Mesodermal cell (in vitro differentiated cells): ENCODE results near the gene RASGRF2.

Experiments used
- H3K27ac ChIP-seq: 2 replicates; pipeline ENCODE4 v1.7.0; 2013; ENCODE audit warnings: mild to moderate bottlenecking, low read depth, low read length, moderate library complexity; ENCODE audit not compliant: severe bottlenecking
- H3K36me3 ChIP-seq: 2 replicates; pipeline ENCODE4 v1.7.1; 2013; ENCODE audit warnings: mild to moderate bottlenecking, low read length, moderate library complexity; ENCODE audit not compliant: control insufficient read depth, insufficient read depth
- H3K4me1 ChIP-seq: one replicate; pipeline ENCODE4 v1.7.1; 2013; ENCODE audit warnings: mild to moderate bottlenecking, low read length; ENCODE audit not compliant: insufficient read depth, control insufficient read depth, poor library complexity, severe bottlenecking
- H3K4me3 ChIP-seq: 2 replicates; pipeline ENCODE4 v1.7.0; 2013; ENCODE audit warnings: low read length, control low read depth, mild to moderate bottlenecking; ENCODE audit not compliant: insufficient read depth, poor library complexity, severe bottlenecking; ENCODE audit errors: extremely low read depth
- H3K9me3 ChIP-seq: 2 replicates; pipeline ENCODE4 v1.7.1; 2013; ENCODE audit warnings: mild to moderate bottlenecking, low read length, moderate library complexity; ENCODE audit not compliant: control insufficient read depth
- WGBS, 2 experiments: methylation state at CpG; one replicate each; pipeline ENCODE4 v1.1.5; 2013; ENCODE audit warnings: missing lambda C conversion rate in 2 of 2; ENCODE audit not compliant: insufficient coverage in 2 of 2; 5-methylcytosine and 5-hydroxymethylcytosine counted together

Gene RASGRF2

DNA sequence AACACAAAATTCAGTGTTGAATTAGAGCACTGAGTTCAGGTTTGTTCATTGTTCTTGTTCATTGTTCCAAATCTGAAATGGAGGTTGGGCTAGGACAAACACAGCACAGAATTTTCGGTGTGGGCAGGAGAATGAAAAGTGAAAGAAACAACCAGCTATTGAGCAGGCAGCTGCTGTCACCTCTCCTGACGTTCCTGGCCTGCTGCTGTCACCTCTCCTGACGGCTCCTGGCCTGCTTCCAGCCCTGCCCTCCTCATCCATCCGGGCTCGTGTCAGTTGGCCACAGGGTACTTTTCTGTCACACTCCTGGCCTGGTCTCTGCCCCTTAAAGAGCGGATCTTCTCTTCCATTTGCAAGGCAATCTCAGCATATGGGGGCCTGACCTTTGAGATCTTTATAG, 227.7 kb downstream of the RASGRF2 start:
- 74 to 77% methylated on average over 6 of the region's 6 CpGs for WGBS, 2 experiments
- no peak overlapping the region for H3K27ac ChIP-seq
- no peaks in the 10 kb centered on the region for H3K36me3 ChIP-seq
- no peaks in the 10 kb centered on the region for H3K4me1 ChIP-seq
- no peaks in the 10 kb centered on the region for H3K9me3 ChIP-seq
- H3K4me3 ChIP-seq: no peak overlapping the region

DNA sequence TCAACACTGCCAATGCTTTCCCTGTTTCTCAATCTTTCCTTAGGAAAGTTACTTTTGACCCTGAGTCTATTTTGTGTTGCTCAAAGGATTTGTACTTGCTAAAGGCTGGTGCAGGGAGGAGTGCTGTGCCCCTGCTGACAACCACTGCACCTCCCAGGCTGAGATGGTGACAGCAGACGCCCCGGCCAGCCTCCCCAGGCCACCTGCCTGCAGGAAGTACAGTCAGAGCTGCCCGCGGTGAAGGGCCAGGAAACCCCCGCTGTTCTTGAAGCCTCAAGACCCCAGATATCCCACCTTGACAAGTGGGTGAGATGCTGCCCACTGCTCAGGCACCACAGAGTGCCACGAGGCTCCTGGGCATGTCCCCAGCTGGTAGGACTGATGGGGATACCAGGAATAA, 228.8 kb downstream of the RASGRF2 start:
- WGBS, 2 experiments: 65 to 73% methylated on average over 2 to 3 of the region's 6 CpGs
- no peaks in the 10 kb centered on the region for H3K4me1 ChIP-seq
- no peaks in the 10 kb centered on the region for H3K36me3 ChIP-seq
- no peak overlapping the region for H3K27ac ChIP-seq
- no peak overlapping the region for H3K4me3 ChIP-seq
- no peaks in the 10 kb centered on the region for H3K9me3 ChIP-seq

DNA sequence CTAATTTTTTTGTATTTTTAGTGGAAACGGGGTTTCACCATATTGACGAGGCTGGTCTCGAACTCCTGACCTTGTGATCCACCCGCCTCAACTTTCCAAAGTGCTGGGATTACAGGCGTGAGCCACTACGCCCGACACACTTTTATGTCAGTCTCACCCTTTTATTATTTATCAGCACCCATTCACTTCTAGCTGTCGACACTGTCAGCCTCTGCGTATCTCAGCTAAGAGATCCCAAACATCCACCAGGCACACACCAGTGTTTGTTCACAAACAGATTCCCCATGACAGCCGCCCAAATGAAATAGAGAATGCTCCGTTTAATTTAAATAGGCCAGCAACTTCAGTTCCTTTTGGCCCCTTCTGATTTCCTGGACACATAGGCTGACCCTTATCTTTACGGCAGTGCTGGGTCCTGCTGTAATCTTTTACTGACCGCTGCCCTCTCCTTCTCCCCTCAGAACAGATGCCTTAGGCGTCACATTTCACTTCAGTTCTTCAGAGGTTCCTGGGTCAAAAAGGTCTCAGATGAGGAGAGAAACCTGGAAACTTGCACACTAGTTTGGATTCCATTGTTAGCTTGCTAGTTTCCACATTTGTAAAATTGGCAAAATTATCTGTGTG, 229.8 kb downstream of the RASGRF2 start:
- Histone ChIP-seq H3K4me3 (no peak overlapping the region), H3K27ac (no peak overlapping the region)
- 88 to 96% methylated on average over 13 of the region's 14 CpGs for WGBS, 2 experiments

DNA sequence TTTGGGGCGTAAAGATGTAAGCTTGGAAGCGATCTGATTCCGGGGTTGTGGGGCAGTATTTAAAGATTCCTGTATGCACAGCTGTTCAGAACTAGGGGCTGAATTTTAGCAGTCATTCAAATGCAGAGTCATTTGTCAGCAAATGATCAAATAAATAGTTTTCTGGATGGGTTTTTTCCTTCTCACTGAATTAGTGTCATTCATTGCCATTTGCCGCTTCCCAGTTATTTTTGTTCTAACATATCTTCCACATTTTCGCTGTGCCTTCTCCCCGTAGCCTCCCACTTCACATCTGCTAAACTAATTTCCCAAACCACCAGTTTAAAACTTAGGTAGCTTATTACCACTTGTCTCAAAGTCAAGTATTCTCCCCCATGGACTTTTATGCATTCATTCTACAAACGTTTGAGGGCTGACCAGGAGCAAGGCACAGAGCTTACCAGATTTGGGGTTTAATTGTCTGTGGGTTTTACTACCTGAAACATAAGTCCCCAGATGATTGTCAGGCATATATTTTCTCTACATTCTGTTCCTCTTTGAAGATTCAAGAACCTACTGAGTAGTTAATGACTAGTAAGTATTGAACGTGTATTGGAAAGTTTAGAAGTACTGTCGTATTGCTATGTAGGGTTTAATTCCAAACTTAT, 231.7 kb downstream of the RASGRF2 start:
- no peaks in the 10 kb centered on the region for H3K9me3 ChIP-seq
- no peaks in the 10 kb centered on the region for H3K36me3 ChIP-seq
- peaks cover 5% of the 10 kb centered on the region for H3K4me1 ChIP-seq
- H3K27ac ChIP-seq: no peak overlapping the region
- H3K4me3 ChIP-seq: no peak overlapping the region
- WGBS, 2 experiments: 95% methylated on average over 6 of the region's 9 CpGs

More for the DNA sequence above, 229.8 kb downstream of the RASGRF2 start:
- Histone ChIP-seq H3K36me3 (no peaks in the 10 kb centered on the region), H3K4me1 (no peaks in the 10 kb centered on the region), H3K9me3 (no peaks in the 10 kb centered on the region)

DNA sequence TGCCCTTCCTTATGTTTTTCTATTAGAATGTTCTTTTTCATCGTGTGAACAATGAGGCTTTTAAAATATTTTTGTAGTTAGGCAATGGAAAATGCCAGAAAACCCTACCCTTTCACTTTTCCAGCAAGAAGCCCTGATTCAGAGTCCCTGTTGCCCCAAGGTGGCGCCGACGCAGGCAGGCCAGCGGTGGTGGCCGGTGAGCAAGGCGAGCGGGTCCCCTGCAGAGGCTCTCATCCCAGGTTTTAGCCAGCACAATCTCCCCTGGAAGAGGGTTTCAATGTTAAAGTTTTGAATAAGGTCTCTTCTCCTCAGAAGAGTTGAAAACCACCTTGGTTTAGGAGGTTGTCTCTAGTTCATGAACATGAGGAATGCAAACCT, 232.2 kb downstream of the RASGRF2 start:
- no peaks in the 10 kb centered on the region for H3K36me3 ChIP-seq
- no peak overlapping the region for H3K4me3 ChIP-seq
- no peak overlapping the region for H3K27ac ChIP-seq
- 56% methylated on average over 7 of the region's 8 CpGs; no CpG with 5 or more reads in 1 of the 2 experiments for WGBS, 2 experiments
- no peaks in the 10 kb centered on the region for H3K9me3 ChIP-seq
- H3K4me1 ChIP-seq: peaks cover 5% of the 10 kb centered on the region

DNA sequence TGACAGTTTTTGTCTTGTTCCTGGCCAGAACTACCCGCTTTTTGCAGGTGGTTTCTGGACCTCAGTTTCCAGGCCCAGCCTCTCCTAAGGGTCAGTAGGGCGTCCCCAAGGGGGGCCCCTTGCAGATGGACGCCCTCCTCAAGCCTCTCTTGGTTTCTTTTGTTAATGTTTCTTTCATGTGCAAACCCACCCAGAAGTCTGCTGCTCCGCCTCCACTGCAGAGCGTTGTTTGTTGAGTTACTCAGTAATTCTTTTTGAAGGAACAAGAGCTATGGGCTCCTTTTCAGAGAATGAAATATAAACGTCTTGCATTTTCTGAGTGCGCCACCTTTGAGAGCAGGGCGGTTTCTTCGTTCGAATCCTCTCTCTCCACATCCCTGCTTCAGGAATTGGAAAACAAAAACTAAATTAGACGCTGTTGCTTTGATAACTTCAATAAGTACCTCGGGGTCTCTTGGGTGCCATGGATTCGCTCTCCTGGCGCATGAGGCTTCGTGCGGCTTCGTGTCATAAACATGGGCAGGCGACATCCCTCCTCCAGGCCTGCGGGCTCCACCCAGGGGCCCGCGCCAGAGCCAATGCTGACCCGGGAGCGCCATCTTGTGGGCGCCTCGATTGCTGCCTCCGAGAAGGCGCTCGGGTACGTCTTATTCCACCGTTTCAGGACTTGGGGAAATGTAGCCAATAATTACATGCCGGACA, 234.6 kb downstream of the RASGRF2 start:
- Histone ChIP-seq H3K4me3 (no peak overlapping the region), H3K4me1 (peaks cover 5% of the 10 kb centered on the region), H3K36me3 (no peaks in the 10 kb centered on the region), H3K27ac (no peak overlapping the region), H3K9me3 (no peaks in the 10 kb centered on the region)
- 25 to 27% methylated on average over 26 to 28 of the region's 31 CpGs for WGBS, 2 experiments

DNA sequence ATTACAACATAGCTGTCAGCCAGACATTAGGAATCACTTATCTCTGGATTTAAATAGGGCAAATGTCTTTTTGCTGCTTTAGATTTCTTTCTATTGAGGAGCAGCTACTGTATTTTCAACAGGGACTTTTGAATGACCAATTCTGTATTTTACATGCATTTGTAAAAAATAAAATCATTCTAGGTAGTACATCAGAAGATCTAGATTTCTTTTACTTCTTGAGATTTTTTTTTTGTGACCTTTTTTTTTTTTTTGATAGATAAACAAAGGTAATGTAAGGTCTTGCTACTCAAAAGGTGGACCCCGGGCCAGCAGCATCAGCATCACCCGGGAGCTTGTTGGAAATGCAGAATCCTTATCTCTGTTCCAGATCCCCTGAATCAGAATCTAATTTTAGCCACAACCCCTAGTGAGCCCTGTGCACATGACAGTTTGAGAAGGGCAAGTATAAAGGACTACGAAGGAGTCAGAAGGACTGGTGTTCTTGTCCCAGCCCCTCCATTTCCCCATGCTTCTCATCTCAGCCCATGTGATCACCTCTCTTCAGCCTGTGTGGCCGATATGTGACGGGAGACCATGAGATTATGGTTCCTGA, 235.3 kb downstream of the RASGRF2 start:
- H3K4me1 ChIP-seq: peaks cover 5% of the 10 kb centered on the region
- WGBS, 2 experiments: 85 to 100% methylated on average over 1 to 4 of the region's 5 CpGs
- no peak overlapping the region for H3K4me3 ChIP-seq
- H3K9me3 ChIP-seq: no peaks in the 10 kb centered on the region
- no peak overlapping the region for H3K27ac ChIP-seq
- no peaks in the 10 kb centered on the region for H3K36me3 ChIP-seq

DNA sequence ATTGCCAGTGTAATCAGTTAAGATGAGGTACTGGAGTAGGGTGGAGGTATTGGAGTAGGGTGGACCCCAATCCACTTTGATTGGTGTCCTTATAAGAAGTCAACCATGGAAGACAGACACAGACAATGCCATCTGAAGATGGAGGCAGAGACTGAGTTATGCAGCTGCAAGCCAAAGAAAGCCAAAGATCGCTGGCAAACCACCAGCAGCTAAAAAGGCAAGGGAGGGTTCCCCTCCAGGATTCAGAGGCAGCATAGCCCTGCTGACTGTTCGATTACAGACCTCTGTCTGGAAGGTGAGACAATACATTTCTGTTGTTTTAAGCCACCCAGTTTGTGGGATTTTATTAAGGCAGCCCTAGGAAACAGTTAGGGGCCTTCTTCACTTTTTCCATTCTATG, 242.5 kb downstream of the RASGRF2 start:
- 90 to 95% methylated on average over 2 of the region's 2 CpGs for WGBS, 2 experiments
- H3K36me3 ChIP-seq: no peaks in the 10 kb centered on the region
- no peaks in the 10 kb centered on the region for H3K4me1 ChIP-seq
- no peak overlapping the region for H3K4me3 ChIP-seq
- H3K9me3 ChIP-seq: no peaks in the 10 kb centered on the region
- H3K27ac ChIP-seq: no peak overlapping the region

DNA sequence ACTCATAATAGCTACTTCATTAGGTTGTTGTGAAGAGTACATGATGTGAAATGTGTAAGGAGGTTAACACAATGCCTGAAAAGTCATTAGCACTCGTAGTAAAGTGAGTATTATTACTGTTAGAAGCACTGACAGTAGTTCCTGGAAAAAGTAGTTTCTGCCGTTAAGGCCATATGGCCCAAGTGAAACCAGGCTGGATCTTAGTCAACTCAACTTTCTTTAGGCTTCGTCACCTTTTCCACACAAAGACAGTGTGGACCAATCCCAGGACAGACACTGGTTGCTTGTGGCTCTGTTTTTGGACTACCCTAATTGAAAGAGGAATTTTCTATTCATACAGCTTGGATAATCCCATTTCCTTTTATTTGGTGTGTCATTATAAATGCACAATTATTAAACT, 243.6 kb downstream of the RASGRF2 start:
- WGBS, 2 experiments: 94 to 96% methylated on average over 2 to 3 of the region's 3 CpGs
- no peak overlapping the region for H3K27ac ChIP-seq

DNA sequence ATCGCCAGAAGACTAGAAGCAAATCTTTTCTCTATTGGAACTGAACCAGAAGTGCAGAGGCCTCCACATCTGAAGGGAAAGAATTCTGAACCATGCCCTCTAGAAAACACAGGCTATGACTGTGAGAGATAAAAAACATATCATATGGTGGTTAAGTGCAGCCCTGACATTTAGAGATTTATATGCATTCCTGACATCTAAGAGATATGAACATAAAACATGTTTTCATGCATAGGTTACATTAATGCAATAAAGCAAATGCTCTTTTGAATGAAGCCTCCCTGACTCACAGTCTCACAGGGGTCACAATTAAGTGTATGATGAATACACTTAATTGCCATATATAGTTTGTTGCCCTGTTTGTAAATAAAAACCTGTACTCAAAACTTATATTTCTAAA, 244.0 kb downstream of the RASGRF2 start:
- Histone ChIP-seq H3K27ac (no peak overlapping the region), H3K9me3 (no peaks in the 10 kb centered on the region), H3K4me1 (no peaks in the 10 kb centered on the region), H3K36me3 (no peaks in the 10 kb centered on the region), H3K4me3 (no peak overlapping the region)
- WGBS, 2 experiments: 100% methylated on average over 1 of the region's 1 CpG; no CpG with 5 or more reads in 1 of the 2 experiments

More for the DNA sequence above, 243.6 kb downstream of the RASGRF2 start:
- no peaks in the 10 kb centered on the region for H3K9me3 ChIP-seq
- H3K4me1 ChIP-seq: no peaks in the 10 kb centered on the region
- no peaks in the 10 kb centered on the region for H3K36me3 ChIP-seq
- H3K4me3 ChIP-seq: no peak overlapping the region
